Measurements from ENCODE around the gene OR13A1. TPM values are rescaled to one million over a fixed set of nuclear protein-coding genes. Genes with fewer than 3 reads are reported as not detected.

OR13A1 gene
- total and polyA plus RNA-seq, 2 donors (not counting 1 experiment from before 2014, with no cell fraction given), result 2.3 to 5.8 TPM

DNA sequence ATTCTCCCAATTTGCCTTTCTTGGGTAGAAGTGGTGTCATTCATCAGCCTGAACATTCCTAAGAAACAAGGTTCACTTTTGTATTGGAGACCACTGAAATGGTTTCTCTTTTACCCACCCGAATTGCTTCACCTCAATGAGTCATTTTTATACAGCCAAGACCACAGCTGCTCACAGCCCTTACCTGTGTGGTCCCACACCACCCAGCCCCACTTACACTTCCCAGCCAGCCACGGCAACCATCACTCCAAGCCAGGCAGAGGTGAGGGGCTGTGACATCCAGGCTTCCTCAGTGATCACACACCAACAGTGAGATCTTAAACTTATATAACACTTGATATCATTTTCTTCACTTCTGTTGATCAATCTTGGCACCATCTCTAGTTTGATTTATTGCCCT lies 20.7 kb downstream of the OR13A1 start:
- ChIA-PET POLR2A (no interaction called here), CTCF (no interaction called here)
- Mint-ChIP-seq H3K4me1 (peaks cover 20% of the 10 kb centered on the region), H3K27ac (no peak overlapping the region), H3K9me3 (ENCODE audit: insufficient read depth) (no peaks in the 10 kb centered on the region), H3K4me3 (no peak overlapping the region), H3K27me3 (no peaks in the 10 kb centered on the region)
- H3K9me3 ChIP-seq (ENCODE audit: control extremely low read depth in 1 of 3, control insufficient read depth in 2 of 3, insufficient read depth in 1 of 3, low read length in 2 of 3), result peaks cover 0 to 4% (median 0%) of the 10 kb centered on the region in 3 donors
- H3K4me1 ChIP-seq (ENCODE audit: control insufficient read depth in 2 of 2, insufficient read depth in 2 of 2, low read length in 2 of 2), result peaks cover 5 to 13% of the 10 kb centered on the region in 2 donors
- ATAC-seq (ENCODE audit: low read depth) (no peak), DNase-seq (no peak)
- no peaks in the 10 kb centered on the region for H3K36me3 ChIP-seq (replicated peaks in 1 of 2; ENCODE audit: control extremely low read depth in 1 of 2, control insufficient read depth in 1 of 2, extremely low read depth in 1 of 2, insufficient read depth in 2 of 2, low read length in 1 of 2)
- no peaks in the 10 kb centered on the region for H3K79me2 ChIP-seq (ENCODE audit: control insufficient read depth, insufficient read depth, low read length)
- H3K4me3 ChIP-seq (ENCODE audit: control extremely low read depth in 1 of 5, extremely low read depth in 1 of 5, insufficient read depth in 1 of 5, low read depth in 2 of 5, low read length in 4 of 5), result no peak overlapping the region
- H3K9ac ChIP-seq (ENCODE audit: low read length), result no peak overlapping the region
- WGBS (ENCODE audit: insufficient coverage), result 83% methylated on average over 1 of the region's 2 CpGs
- H3K27ac ChIP-seq (ENCODE audit: low read length in 2 of 2), result no peak overlapping the region
- H2AFZ ChIP-seq (ENCODE audit: insufficient read depth, low read depth, low read length, poor library complexity, severe bottlenecking), result no peak overlapping the region
- H3K27me3 ChIP-seq (replicated peaks in 1 of 4; ENCODE audit: control extremely low read depth in 1 of 4, control insufficient read depth in 3 of 4, insufficient read depth in 4 of 4, low read length in 3 of 4), result no peaks in the 10 kb centered on the region
- TF ChIP-seq, protein P1, sequence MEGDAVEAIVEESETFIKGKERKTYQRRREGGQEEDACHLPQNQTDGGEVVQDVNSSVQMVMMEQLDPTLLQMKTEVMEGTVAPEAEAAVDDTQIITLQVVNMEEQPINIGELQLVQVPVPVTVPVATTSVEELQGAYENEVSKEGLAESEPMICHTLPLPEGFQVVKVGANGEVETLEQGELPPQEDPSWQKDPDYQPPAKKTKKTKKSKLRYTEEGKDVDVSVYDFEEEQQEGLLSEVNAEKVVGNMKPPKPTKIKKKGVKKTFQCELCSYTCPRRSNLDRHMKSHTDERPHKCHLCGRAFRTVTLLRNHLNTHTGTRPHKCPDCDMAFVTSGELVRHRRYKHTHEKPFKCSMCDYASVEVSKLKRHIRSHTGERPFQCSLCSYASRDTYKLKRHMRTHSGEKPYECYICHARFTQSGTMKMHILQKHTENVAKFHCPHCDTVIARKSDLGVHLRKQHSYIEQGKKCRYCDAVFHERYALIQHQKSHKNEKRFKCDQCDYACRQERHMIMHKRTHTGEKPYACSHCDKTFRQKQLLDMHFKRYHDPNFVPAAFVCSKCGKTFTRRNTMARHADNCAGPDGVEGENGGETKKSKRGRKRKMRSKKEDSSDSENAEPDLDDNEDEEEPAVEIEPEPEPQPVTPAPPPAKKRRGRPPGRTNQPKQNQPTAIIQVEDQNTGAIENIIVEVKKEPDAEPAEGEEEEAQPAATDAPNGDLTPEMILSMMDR (IDR thresholded peaks at IDR 0.05), result no peak
- TF ChIP-seq EZH2 (IDR thresholded peaks at IDR 0.05; ENCODE audit: borderline replicate concordance, insufficient read depth, low read depth, low read length, poor library complexity, severe bottlenecking), result no peak
- no peak overlapping the region for H3K4me2 ChIP-seq (replicated peaks; ENCODE audit: low read depth, low read length, poor library complexity, severe bottlenecking)
- no peaks in the 10 kb centered on the region for H4K20me1 ChIP-seq (ENCODE audit: control insufficient read depth, insufficient read depth, low read length, poor library complexity, severe bottlenecking)
- intact Hi-C loops (cut with micrococcal nuclease), result no loop called here

DNA sequence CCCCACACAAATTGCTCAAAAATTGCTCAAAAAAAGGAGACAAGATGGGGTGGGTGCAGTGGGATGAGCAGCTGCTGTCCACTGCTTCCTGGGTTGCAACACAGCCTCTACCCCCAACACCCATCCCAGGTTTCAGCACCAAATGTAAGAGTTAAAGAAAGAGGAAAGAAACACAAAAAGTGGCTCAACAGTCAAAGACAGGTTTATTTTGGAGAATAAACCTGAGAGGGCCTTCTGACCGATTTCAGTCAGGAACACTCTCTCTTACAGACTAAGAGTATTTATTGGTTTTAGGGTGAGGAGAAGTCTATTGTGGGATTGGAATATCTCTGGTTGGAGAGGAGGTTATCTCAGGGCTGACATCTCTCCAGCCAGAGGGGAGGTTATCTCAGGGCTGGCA lies 28.4 kb downstream of the OR13A1 start:
- POLR2A ChIA-PET, result no interaction called here
- H3K36me3 ChIP-seq (replicated peaks in 1 of 2; ENCODE audit: control extremely low read depth in 1 of 2, control insufficient read depth in 1 of 2, extremely low read depth in 1 of 2, insufficient read depth in 2 of 2, low read length in 1 of 2), result no peaks in the 10 kb centered on the region
- H3K4me1 ChIP-seq (ENCODE audit: control insufficient read depth in 2 of 2, insufficient read depth in 2 of 2, low read length in 2 of 2), result no peaks in the 10 kb centered on the region
- intact Hi-C loops (cut with micrococcal nuclease), result no loop called here
- no peaks in the 10 kb centered on the region for H3K79me2 ChIP-seq (ENCODE audit: control insufficient read depth, insufficient read depth, low read length)
- Mint-ChIP-seq H3K4me1 (no peaks in the 10 kb centered on the region), H3K9me3 (ENCODE audit: insufficient read depth) (no peaks in the 10 kb centered on the region), H3K4me3 (no peak overlapping the region), H3K27ac (no peak overlapping the region), H3K27me3 (no peaks in the 10 kb centered on the region)
- H3K27me3 ChIP-seq (replicated peaks in 1 of 4; ENCODE audit: control extremely low read depth in 1 of 4, control insufficient read depth in 3 of 4, insufficient read depth in 4 of 4, low read length in 3 of 4), result no peaks in the 10 kb centered on the region
- peaks cover 0 to 4% (median 0%) of the 10 kb centered on the region in 3 donors for H3K9me3 ChIP-seq (ENCODE audit: control extremely low read depth in 1 of 3, control insufficient read depth in 2 of 3, insufficient read depth in 1 of 3, low read length in 2 of 3)
- no CpG with 5 or more reads among the region's 1 CpG for WGBS (ENCODE audit: insufficient coverage)
- DNase-seq, result no peak
- no peak for ATAC-seq (ENCODE audit: low read depth)
- no peak overlapping the region for H2AFZ ChIP-seq (ENCODE audit: insufficient read depth, low read depth, low read length, poor library complexity, severe bottlenecking)
- H3K4me3 ChIP-seq (ENCODE audit: control extremely low read depth in 1 of 5, extremely low read depth in 1 of 5, insufficient read depth in 1 of 5, low read depth in 2 of 5, low read length in 4 of 5), result no peak overlapping the region
- no peaks in the 10 kb centered on the region for H4K20me1 ChIP-seq (ENCODE audit: control insufficient read depth, insufficient read depth, low read length, poor library complexity, severe bottlenecking)
- no peak overlapping the region for H3K9ac ChIP-seq (ENCODE audit: low read length)
- CTCF ChIA-PET, result no interaction called here
- TF ChIP-seq, protein P1 (IDR thresholded peaks at IDR 0.05), result no peak
- TF ChIP-seq EZH2 (IDR thresholded peaks at IDR 0.05; ENCODE audit: borderline replicate concordance, insufficient read depth, low read depth, low read length, poor library complexity, severe bottlenecking), result no peak
- no peak overlapping the region for H3K27ac ChIP-seq (ENCODE audit: low read length in 2 of 2)
- no peak overlapping the region for H3K4me2 ChIP-seq (replicated peaks; ENCODE audit: low read depth, low read length, poor library complexity, severe bottlenecking)

All from B cell (primary cell).